Measurements from ENCODE around the gene LTBP1. TPM values are rescaled to one million over a fixed set of nuclear protein-coding genes. Genes with fewer than 3 reads are reported as not detected.

Gene LTBP1
- total and polyA plus RNA-seq, 8 donors, result 11.0 to 134 (median 25.6) TPM

- DNase-seq, result peak in 1 of 2 donors; percentile 38
- Histone ChIP-seq H3K4me3 (no peak overlapping the region), H3K27me3 (no peaks in the 10 kb centered on the region), H3K36me3 (no peaks in the 10 kb centered on the region), H3K27ac (no peak overlapping the region), H3K9me3 (no peaks in the 10 kb centered on the region), H3K4me1 (peaks cover 0 to 11% (median 7%) of the 10 kb centered on the region in 4 donors)
- TF ChIP-seq POLR2A (IDR thresholded peaks at IDR 0.05) (no peak), CTCF (IDR thresholded peaks at IDR 0.05) (no peak), POLR2AphosphoS5 (IDR thresholded peaks at IDR 0.05) (no peak), EP300 (IDR thresholded peaks at IDR 0.05) (no peak)
- 29 to 44% (median 34%) methylated on average over 4 of the region's 4 CpGs for WGBS, 5 donors
- intact Hi-C loops (cut with DNase I; ENCODE audit: low total_unique reads), result no loop called here
Measured at GRCh38 chr2:33077844-33078243, 131.1 kb downstream of the LTBP1 start.

GRCh38 chr2:33081691-33082090 lies 134.9 kb downstream of the LTBP1 start:
- Histone ChIP-seq H3K9me3 (no peaks in the 10 kb centered on the region), H3K27ac (no peak overlapping the region), H3K4me1 (peaks cover 10 to 34% (median 21%) of the 10 kb centered on the region in 4 donors), H3K27me3 (no peaks in the 10 kb centered on the region), H3K4me3 (no peak overlapping the region), H3K36me3 (no peaks in the 10 kb centered on the region)
- 71 to 86% (median 72%) methylated on average over 7 of the region's 7 CpGs for WGBS, 5 donors
- TF ChIP-seq EP300 (IDR thresholded peaks at IDR 0.05), result no peak
- no peak for DNase-seq
- intact Hi-C loops (cut with DNase I; ENCODE audit: low total_unique reads), result no loop called here

- TF ChIP-seq EP300 (IDR thresholded peaks at IDR 0.05) (no peak), POLR2A (IDR thresholded peaks at IDR 0.05) (no peak), CTCF (IDR thresholded peaks at IDR 0.05) (no peak), POLR2AphosphoS5 (IDR thresholded peaks at IDR 0.05) (no peak)
Measured at GRCh38 chr2:33083699-33084387, 137.1 kb downstream of the LTBP1 start.

GRCh38 chr2:33084433-33084832 lies 137.7 kb downstream of the LTBP1 start:
- intact Hi-C loops (cut with DNase I; ENCODE audit: low total_unique reads), result no loop called here
- no peak overlapping the region for H3K4me3 ChIP-seq
- H3K27ac ChIP-seq, result no peak overlapping the region
- H3K27me3 ChIP-seq, result no peaks in the 10 kb centered on the region
- H3K36me3 ChIP-seq, result no peaks in the 10 kb centered on the region
- H3K9me3 ChIP-seq, result no peaks in the 10 kb centered on the region
- peaks cover 10 to 34% (median 14%) of the 10 kb centered on the region in 4 donors for H3K4me1 ChIP-seq
- 62 to 76% (median 71%) methylated on average over 7 of the region's 7 CpGs for WGBS, 5 donors
- TF ChIP-seq CTCF (IDR thresholded peaks at IDR 0.05) (no peak), POLR2A (IDR thresholded peaks at IDR 0.05) (no peak), POLR2AphosphoS5 (IDR thresholded peaks at IDR 0.05) (no peak), EP300 (IDR thresholded peaks at IDR 0.05) (no peak)
- DNase-seq, result no peak

More at GRCh38 chr2:33083699-33084387, 137.1 kb downstream of the LTBP1 start:
- intact Hi-C loops (cut with DNase I; ENCODE audit: low total_unique reads), result no loop called here
- Histone ChIP-seq H3K4me1 (peaks cover 10 to 34% (median 14%) of the 10 kb centered on the region in 4 donors), H3K9me3 (no peaks in the 10 kb centered on the region), H3K27me3 (no peaks in the 10 kb centered on the region), H3K36me3 (no peaks in the 10 kb centered on the region), H3K27ac (no peak overlapping the region), H3K4me3 (no peak overlapping the region)
- 67 to 74% (median 69%) methylated on average over 6 of the region's 6 CpGs for WGBS, 5 donors
- no peak for DNase-seq

GRCh38 chr2:33085646-33086045 lies 138.9 kb downstream of the LTBP1 start:
- Histone ChIP-seq H3K27me3 (no peaks in the 10 kb centered on the region), H3K9me3 (no peaks in the 10 kb centered on the region), H3K4me1 (peaks cover 10 to 34% (median 14%) of the 10 kb centered on the region in 4 donors), H3K27ac (no peak overlapping the region), H3K36me3 (no peaks in the 10 kb centered on the region), H3K4me3 (no peak overlapping the region)
- intact Hi-C loops (cut with DNase I; ENCODE audit: low total_unique reads), result no loop called here
- DNase-seq, result no peak
- 92 to 100% (median 97%) methylated on average over 1 of the region's 1 CpG for WGBS, 5 donors
- TF ChIP-seq EP300 (IDR thresholded peaks at IDR 0.05) (no peak), POLR2AphosphoS5 (IDR thresholded peaks at IDR 0.05) (no peak), POLR2A (IDR thresholded peaks at IDR 0.05) (no peak), CTCF (IDR thresholded peaks at IDR 0.05) (no peak)
